ENCODE measurements around the gene DCTPP1. TPM values are rescaled to one million over a fixed set of nuclear protein-coding genes. Genes with fewer than 3 reads are reported as not detected.

DCTPP1 gene
- total and polyA plus RNA-seq, 2 of the 13 experiments (the other 11 are each of a cell fraction or from before 2014, with no cell fraction given): 54.8 to 74.4 TPM

DNA sequence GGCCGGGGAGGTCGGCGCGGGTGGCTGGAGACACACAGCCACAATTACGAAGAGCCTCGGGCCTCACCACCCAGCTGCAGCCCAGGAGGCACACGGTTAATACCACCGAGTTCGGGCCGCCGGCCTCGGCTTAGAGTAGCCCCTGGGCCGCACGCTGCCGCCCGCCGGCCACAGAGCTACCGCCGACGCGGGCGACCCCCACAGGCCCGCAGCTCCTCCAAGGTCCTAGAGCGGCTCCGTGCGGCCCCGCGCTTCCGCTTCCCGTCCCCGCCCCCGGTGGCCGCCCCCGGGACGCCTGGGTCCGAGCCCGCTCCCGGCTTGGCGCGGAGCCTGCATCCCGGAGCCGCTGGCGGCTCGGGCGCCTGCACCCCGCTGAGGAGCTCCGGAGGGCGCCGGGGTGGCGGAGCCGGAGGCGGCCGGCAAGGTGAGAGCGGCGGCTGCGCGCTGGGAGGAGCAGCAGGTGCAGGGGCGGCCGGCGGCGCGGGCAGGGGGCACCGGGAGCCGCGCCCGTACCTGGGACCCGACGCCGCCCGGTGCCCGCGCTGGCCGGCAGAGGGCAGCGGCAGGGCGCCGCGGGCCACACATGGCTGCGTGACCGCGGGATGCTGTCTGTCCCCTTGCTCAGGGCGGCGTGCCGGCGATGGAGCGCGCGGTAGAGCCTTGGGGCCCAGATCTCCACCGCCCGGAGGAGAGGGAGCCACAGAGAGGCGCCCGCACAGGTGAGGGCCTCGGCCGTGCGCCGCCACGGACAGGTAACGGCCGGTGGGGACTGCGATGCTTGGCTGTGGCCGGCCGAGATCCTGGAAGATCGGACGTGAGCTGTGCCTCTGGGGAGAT is 34.5 kb downstream of the DCTPP1 start, which contains the start of gene ZNF48 (continued):
- TF ChIP-seq DPF2 (CRISPR knock-in tag; IDR thresholded peaks at IDR 0.05; ENCODE audit: borderline replicate concordance, low read depth) (no peak), ZSCAN30 (CRISPR knock-in tag; IDR thresholded peaks at IDR 0.05) (no peak), TBL1XR1 (IDR thresholded peaks at IDR 0.05; ENCODE audit: borderline replicate concordance, low read length, partially characterized antibody) (no peak), GATA4 (IDR thresholded peaks at IDR 0.05; ENCODE audit: borderline replicate concordance, low read depth) (peak; percentile 42; the same call in 1 of the 2 replicates), RXRA (CRISPR knock-in tag; IDR thresholded peaks at IDR 0.05) (no peak; the same call in 1 of the 2 replicates), ISX (CRISPR knock-in tag; conservative IDR thresholded peaks at IDR 0.05) (no peak), ZNF335 (CRISPR knock-in tag; IDR thresholded peaks at IDR 0.05) (no peak), TCF12 (IDR thresholded peaks at IDR 0.05) (no peak), TCF12 (CRISPR knock-in tag; IDR thresholded peaks at IDR 0.05) (no peak), ZKSCAN5 (CRISPR knock-in tag; IDR thresholded peaks at IDR 0.05) (no peak), MEF2D (CRISPR knock-in tag; IDR thresholded peaks at IDR 0.05) (no peak), DNMT1 (CRISPR knock-in tag; IDR thresholded peaks at IDR 0.05) (no peak; the same call in 1 of the 2 replicates), ARID2 (CRISPR knock-in tag; IDR thresholded peaks at IDR 0.05; ENCODE audit: borderline replicate concordance) (no peak), TEAD3 (CRISPR knock-in tag; optimal IDR thresholded peaks at IDR 0.05; ENCODE audit: borderline replicate concordance) (no peak), ZNF552 (CRISPR knock-in tag; IDR thresholded peaks at IDR 0.05; ENCODE audit: borderline replicate concordance) (0 out of 2 replicates have a peak, but pooled peaks have one; percentile 56), GTF2F1 (IDR thresholded peaks at IDR 0.05; ENCODE audit: low read length) (0 out of 2 replicates have a peak, but pooled peaks have one; percentile 12), MIER2 (CRISPR knock-in tag; IDR thresholded peaks at IDR 0.05) (peak; percentile 66; the same call in 1 of the 2 replicates)
- TF ChIP-seq, protein P1, sequence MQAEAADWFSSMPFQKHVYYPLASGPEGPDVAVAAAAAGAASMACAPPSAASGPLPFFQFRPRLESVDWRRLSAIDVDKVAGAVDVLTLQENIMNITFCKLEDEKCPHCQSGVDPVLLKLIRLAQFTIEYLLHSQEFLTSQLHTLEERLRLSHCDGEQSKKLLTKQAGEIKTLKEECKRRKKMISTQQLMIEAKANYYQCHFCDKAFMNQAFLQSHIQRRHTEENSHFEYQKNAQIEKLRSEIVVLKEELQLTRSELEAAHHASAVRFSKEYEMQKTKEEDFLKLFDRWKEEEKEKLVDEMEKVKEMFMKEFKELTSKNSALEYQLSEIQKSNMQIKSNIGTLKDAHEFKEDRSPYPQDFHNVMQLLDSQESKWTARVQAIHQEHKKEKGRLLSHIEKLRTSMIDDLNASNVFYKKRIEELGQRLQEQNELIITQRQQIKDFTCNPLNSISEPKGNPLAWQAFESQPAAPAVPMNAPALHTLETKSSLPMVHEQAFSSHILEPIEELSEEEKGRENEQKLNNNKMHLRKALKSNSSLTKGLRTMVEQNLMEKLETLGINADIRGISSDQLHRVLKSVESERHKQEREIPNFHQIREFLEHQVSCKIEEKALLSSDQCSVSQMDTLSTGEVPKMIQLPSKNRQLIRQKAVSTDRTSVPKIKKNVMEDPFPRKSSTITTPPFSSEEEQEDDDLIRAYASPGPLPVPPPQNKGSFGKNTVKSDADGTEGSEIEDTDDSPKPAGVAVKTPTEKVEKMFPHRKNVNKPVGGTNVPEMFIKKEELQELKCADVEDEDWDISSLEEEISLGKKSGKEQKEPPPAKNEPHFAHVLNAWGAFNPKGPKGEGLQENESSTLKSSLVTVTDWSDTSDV (CRISPR knock-in tag; IDR thresholded peaks at IDR 0.05): peak; percentile 69; the same call in 1 of the 2 replicates
- TF ChIP-seq, protein P2, sequence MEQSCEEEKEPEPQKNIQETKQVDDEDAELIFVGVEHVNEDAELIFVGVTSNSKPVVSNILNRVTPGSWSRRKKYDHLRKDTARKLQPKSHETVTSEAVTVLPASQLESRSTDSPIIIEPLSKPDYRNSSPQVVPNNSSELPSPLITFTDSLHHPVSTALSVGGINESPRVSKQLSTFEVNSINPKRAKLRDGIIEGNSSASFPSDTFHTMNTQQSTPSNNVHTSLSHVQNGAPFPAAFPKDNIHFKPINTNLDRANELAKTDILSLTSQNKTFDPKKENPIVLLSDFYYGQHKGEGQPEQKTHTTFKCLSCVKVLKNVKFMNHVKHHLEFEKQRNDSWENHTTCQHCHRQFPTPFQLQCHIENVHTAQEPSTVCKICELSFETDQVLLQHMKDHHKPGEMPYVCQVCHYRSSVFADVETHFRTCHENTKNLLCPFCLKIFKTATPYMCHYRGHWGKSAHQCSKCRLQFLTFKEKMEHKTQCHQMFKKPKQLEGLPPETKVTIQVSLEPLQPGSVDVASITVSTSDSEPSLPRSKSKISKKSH (CRISPR knock-in tag; IDR thresholded peaks at IDR 0.05; ENCODE audit: borderline replicate concordance): peak; percentile 49; the same call in 1 of the 2 replicates
- TF ChIP-seq, protein P3, sequence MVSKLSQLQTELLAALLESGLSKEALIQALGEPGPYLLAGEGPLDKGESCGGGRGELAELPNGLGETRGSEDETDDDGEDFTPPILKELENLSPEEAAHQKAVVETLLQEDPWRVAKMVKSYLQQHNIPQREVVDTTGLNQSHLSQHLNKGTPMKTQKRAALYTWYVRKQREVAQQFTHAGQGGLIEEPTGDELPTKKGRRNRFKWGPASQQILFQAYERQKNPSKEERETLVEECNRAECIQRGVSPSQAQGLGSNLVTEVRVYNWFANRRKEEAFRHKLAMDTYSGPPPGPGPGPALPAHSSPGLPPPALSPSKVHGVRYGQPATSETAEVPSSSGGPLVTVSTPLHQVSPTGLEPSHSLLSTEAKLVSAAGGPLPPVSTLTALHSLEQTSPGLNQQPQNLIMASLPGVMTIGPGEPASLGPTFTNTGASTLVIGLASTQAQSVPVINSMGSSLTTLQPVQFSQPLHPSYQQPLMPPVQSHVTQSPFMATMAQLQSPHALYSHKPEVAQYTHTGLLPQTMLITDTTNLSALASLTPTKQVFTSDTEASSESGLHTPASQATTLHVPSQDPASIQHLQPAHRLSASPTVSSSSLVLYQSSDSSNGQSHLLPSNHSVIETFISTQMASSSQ (IDR thresholded peaks at IDR 0.05; ENCODE audit: low read depth): no peak
- TF ChIP-seq, protein P3 (CRISPR knock-in tag; IDR thresholded peaks at IDR 0.05; ENCODE audit: borderline replicate concordance): peak; percentile 67; the same call in 1 of the 2 replicates

All from HepG2 (cell line).